ENCODE data around the gene MTCH1. TPM values are rescaled to one million over a fixed set of nuclear protein-coding genes. Genes with fewer than 3 reads are reported as not detected.
"Not testable (repeated sequence)": the region's sequence is repeated elsewhere in the genome, so short reads cannot be mapped to it uniquely, and the experiment has no call there.

MTCH1 gene
- total RNA-seq, 2 donors from 2014 or later = 148 to 150 TPM

GRCh38 chr6:36940027-36940426 lies 46.0 kb downstream of the MTCH1 start:
- DNase-seq (ENCODE audit: low spot score) = no peak
- intact Hi-C loops (cut with DNase I) = no loop called here

GRCh38 chr6:36939005-36939404 lies 47.0 kb downstream of the MTCH1 start:
- DNase-seq (ENCODE audit: low spot score); intact Hi-C loops (cut with DNase I): not testable (repeated sequence)

GRCh38 chr6:36938536-36938935 lies 47.5 kb downstream of the MTCH1 start:
- intact Hi-C loops (cut with DNase I) = no loop called here
- DNase-seq (ENCODE audit: low spot score) = no peak

- intact Hi-C loops (cut with DNase I) = no loop called here
- DNase-seq (ENCODE audit: low spot score) = no peak
These were observed 48.1 kb downstream of the MTCH1 start for GRCh38 chr6:36937896-36938295.

- intact Hi-C loops (cut with DNase I) = no loop called here
- no peak for DNase-seq (ENCODE audit: low spot score)
These were observed 49.2 kb downstream of the MTCH1 start for GRCh38 chr6:36936824-36937223.

- intact Hi-C loops (cut with DNase I) = no loop called here
- DNase-seq (ENCODE audit: low spot score) = no peak
These were observed 51.1 kb downstream of the MTCH1 start for GRCh38 chr6:36934901-36935300.

- intact Hi-C loops (cut with DNase I) = no loop called here
- DNase-seq (ENCODE audit: low spot score) = no peak
These were observed 52.5 kb downstream of the MTCH1 start for GRCh38 chr6:36933519-36933918.

- intact Hi-C loops (cut with DNase I) = no loop called here
- DNase-seq (ENCODE audit: low spot score) = no peak
These were observed 52.9 kb downstream of the MTCH1 start for GRCh38 chr6:36933102-36933501.

GRCh38 chr6:36930483-36930882 lies 55.5 kb downstream of the MTCH1 start:
- intact Hi-C loops (cut with DNase I) = no loop called here
- no peak for DNase-seq (ENCODE audit: low spot score)

- intact Hi-C loops (cut with DNase I) = loop anchor here in 1 of 2 donors (10.0 kb wide), 1 partner anchor 45 kb away; no protein-coding TSS in a partner anchor
- DNase-seq (ENCODE audit: low spot score) = no peak
These were observed 56.4 kb downstream of the MTCH1 start for GRCh38 chr6:36929607-36930006.

GRCh38 chr6:36929152-36929551 lies 56.8 kb downstream of the MTCH1 start:
- DNase-seq (ENCODE audit: low spot score) = no peak
- intact Hi-C loops (cut with DNase I) = loop anchor here in 1 of 2 donors (10.0 kb wide), 1 partner anchor 46 kb away; no protein-coding TSS in a partner anchor

GRCh38 chr6:36928547-36928918 lies 57.5 kb downstream of the MTCH1 start:
- DNase-seq (ENCODE audit: low spot score) = no peak
- intact Hi-C loops (cut with DNase I) = loop anchor here in 1 of 2 donors (10.0 kb wide), 1 partner anchor 46 kb away; no protein-coding TSS in a partner anchor

- DNase-seq (ENCODE audit: low spot score) = no peak
- intact Hi-C loops (cut with DNase I) = loop anchor here in 1 of 2 donors (10.0 kb wide), 1 partner anchor 47 kb away; no protein-coding TSS in a partner anchor
These were observed 58.1 kb downstream of the MTCH1 start for GRCh38 chr6:36927691-36928546.

- no peak for DNase-seq (ENCODE audit: low spot score)
- intact Hi-C loops (cut with DNase I) = loop anchor here in 1 of 2 donors (10.0 kb wide), 1 partner anchor 48 kb away; no protein-coding TSS in a partner anchor
These were observed 59.1 kb downstream of the MTCH1 start for GRCh38 chr6:36926708-36927513.

GRCh38 chr6:36925809-36926208 lies 60.2 kb downstream of the MTCH1 start:
- no peak for DNase-seq (ENCODE audit: low spot score)
- intact Hi-C loops (cut with DNase I) = loop anchor here in 1 of 2 donors (10.0 kb wide), 1 partner anchor 49 kb away; no protein-coding TSS in a partner anchor

GRCh38 chr6:36924778-36925374 lies 61.1 kb downstream of the MTCH1 start:
- intact Hi-C loops (cut with DNase I) = loop anchor here in 1 of 2 donors (10.0 kb wide), 1 partner anchor 50 kb away; no protein-coding TSS in a partner anchor
- DNase-seq (ENCODE audit: low spot score) = no peak

GRCh38 chr6:36924131-36924530 lies 61.9 kb downstream of the MTCH1 start:
- intact Hi-C loops (cut with DNase I) = loop anchor here in 1 of 2 donors (10.0 kb wide), 1 partner anchor 51 kb away; no protein-coding TSS in a partner anchor
- no peak for DNase-seq (ENCODE audit: low spot score)

- intact Hi-C loops (cut with DNase I) = loop anchor here in 1 of 2 donors (10.0 kb wide), 1 partner anchor 54 kb away; no protein-coding TSS in a partner anchor
- no peak for DNase-seq (ENCODE audit: low spot score)
These were observed 65.5 kb downstream of the MTCH1 start for GRCh38 chr6:36920546-36920945.

- no peak for DNase-seq (ENCODE audit: low spot score)
- intact Hi-C loops (cut with DNase I) = loop anchor here in 1 of 2 donors (10.0 kb wide), 1 partner anchor 55 kb away; no protein-coding TSS in a partner anchor
These were observed 65.9 kb downstream of the MTCH1 start for GRCh38 chr6:36920049-36920448.

Measured in posterior vena cava (tissue), 2 donors.